H9 (cell line): ENCODE measurements around the gene BIK. TPM values are rescaled to one million over a fixed set of nuclear protein-coding genes. Genes with fewer than 3 reads are reported as not detected.

Experiments used
- DNase-seq: peaks from one replicate; pipeline ENCODE4 v3.0.0-alpha.2; 2017
- H2AFZ ChIP-seq: one replicate; pipeline ENCODE4 v1.6.1; 2013; ENCODE audit warnings: mild to moderate bottlenecking, low read length, control low read depth, moderate library complexity
- H2AK5ac ChIP-seq: 2 replicates; pipeline ENCODE4 v1.6.1; 2013; ENCODE audit warnings: low read length, control low read depth, mixed read lengths; ENCODE audit not compliant: insufficient read length
- H2BK120ac ChIP-seq: one replicate; pipeline ENCODE4 v1.6.1; 2013; ENCODE audit warnings: low read depth, mild to moderate bottlenecking, low read length, control low read depth, inconsistent platforms; ENCODE audit not compliant: poor library complexity, severe bottlenecking
- H2BK12ac ChIP-seq: 2 replicates; pipeline ENCODE4 v1.6.1; 2013; ENCODE audit warnings: low read length, control low read depth, mixed read lengths, low read depth; ENCODE audit not compliant: insufficient read length
- H2BK15ac ChIP-seq: 2 replicates; pipeline ENCODE4 v1.6.1; 2013; ENCODE audit warnings: low read depth, low read length, control low read depth
- H2BK20ac ChIP-seq: one replicate; pipeline ENCODE4 v1.6.1; 2013; ENCODE audit warnings: low read depth, mild to moderate bottlenecking, low read length, control low read depth, inconsistent platforms; ENCODE audit not compliant: poor library complexity, severe bottlenecking
- H2BK5ac ChIP-seq: 2 replicates; pipeline ENCODE4 v1.6.1; 2013; ENCODE audit warnings: low read length, control low read depth, mixed read lengths; ENCODE audit not compliant: insufficient read length
- H3K14ac ChIP-seq: 2 replicates; pipeline ENCODE4 v1.6.1; 2013; ENCODE audit warnings: low read length, control low read depth; ENCODE audit not compliant: insufficient read depth
- H3K18ac ChIP-seq: 2 replicates; pipeline ENCODE4 v1.6.1; 2013; ENCODE audit warnings: low read depth, mild to moderate bottlenecking, mixed read lengths, low read length, control low read depth; ENCODE audit not compliant: insufficient read length
- H3K23ac ChIP-seq: 2 replicates; pipeline ENCODE4 v1.6.1; 2013; ENCODE audit warnings: low read length, control low read depth, mixed read lengths, low read depth; ENCODE audit not compliant: insufficient read length
- H3K23me2 ChIP-seq: 2 replicates; pipeline ENCODE4 v1.6.1; 2013; ENCODE audit warnings: low read depth, mild to moderate bottlenecking, mixed read lengths, low read length, control low read depth; ENCODE audit not compliant: insufficient read length, poor library complexity, severe bottlenecking
- H3K27ac ChIP-seq: 2 replicates; pipeline ENCODE4 v1.5.1; 2013; ENCODE audit warnings: low read length, control low read depth, mixed read lengths, low read depth; ENCODE audit not compliant: insufficient read length
- H3K27me3 ChIP-seq: 2 replicates; pipeline ENCODE4 v1.6.1; 2013; ENCODE audit warnings: low read length, control low read depth, inconsistent platforms; ENCODE audit not compliant: insufficient read depth
- H3K4ac ChIP-seq: 2 replicates; pipeline ENCODE4 v1.6.1; 2013; ENCODE audit warnings: low read depth, mild to moderate bottlenecking, control low read depth, inconsistent platforms, low read length, moderate library complexity
- H3K4me1 ChIP-seq: 2 replicates; pipeline ENCODE4 v1.6.1; 2013; ENCODE audit warnings: low read length, control low read depth, inconsistent platforms; ENCODE audit not compliant: insufficient read depth
- H3K4me2 ChIP-seq: 2 replicates; pipeline ENCODE4 v1.6.1; 2013; ENCODE audit warnings: low read length, control low read depth, mixed read lengths; ENCODE audit not compliant: insufficient read length, insufficient read depth
- H3K56ac ChIP-seq: 2 replicates; pipeline ENCODE4 v1.6.1; 2013; ENCODE audit warnings: low read depth, mild to moderate bottlenecking, mixed read lengths, low read length, control low read depth; ENCODE audit not compliant: insufficient read length
- H3K79me1 ChIP-seq: 2 replicates; pipeline ENCODE4 v1.6.1; 2013; ENCODE audit warnings: low read depth, mild to moderate bottlenecking, moderate library complexity, low read length, control low read depth, inconsistent platforms; ENCODE audit not compliant: insufficient read depth, poor library complexity, severe bottlenecking
- H3K79me2 ChIP-seq: 2 replicates; pipeline ENCODE4 v1.6.1; 2013; ENCODE audit warnings: low read length, control low read depth, inconsistent platforms; ENCODE audit not compliant: insufficient read depth
- H3K9ac ChIP-seq: 2 replicates; pipeline ENCODE4 v1.6.1; 2013; ENCODE audit warnings: low read length, control low read depth, mixed read lengths; ENCODE audit not compliant: insufficient read length; ENCODE audit errors: extremely low read depth
- H3K9me3 ChIP-seq: one replicate; pipeline ENCODE4 v1.6.1; 2013; ENCODE audit warnings: low read depth, low read length, inconsistent platforms; ENCODE audit not compliant: control insufficient read depth
- H3T11ph ChIP-seq: one replicate; pipeline ENCODE4 v1.6.1; 2013; ENCODE audit warnings: mild to moderate bottlenecking, low read length, control low read depth, inconsistent platforms
- H4K20me1 ChIP-seq: one replicate; pipeline ENCODE4 v1.6.1; 2013; ENCODE audit not compliant: control insufficient read depth, insufficient read length, insufficient read depth
- H4K5ac ChIP-seq: 2 replicates; pipeline ENCODE4 v1.6.1; 2013; ENCODE audit warnings: low read depth, mild to moderate bottlenecking, mixed read lengths, low read length, control low read depth; ENCODE audit not compliant: insufficient read length
- H4K8ac ChIP-seq: replicated peaks from 2 replicates; pipeline ENCODE4 v1.6.1; 2013; ENCODE audit warnings: low read length, control low read depth, mixed read lengths, low read depth; ENCODE audit not compliant: insufficient read length
- H4K91ac ChIP-seq: 2 replicates; pipeline ENCODE4 v1.6.1; 2013; ENCODE audit warnings: low read depth, mild to moderate bottlenecking, moderate library complexity, mixed read lengths, low read length, control low read depth; ENCODE audit not compliant: insufficient read length
- H3K27ac Mint-ChIP-seq, 3 experiments: 2 replicates in 2 of 3; 3 replicates in 1 of 3; pipeline ENCODE4 v1.8.0; 2020 to 2021; ENCODE audit warnings: mixed read lengths in 3 of 3, mild to moderate bottlenecking in 1 of 3, moderate library complexity in 1 of 3
- H3K27me3 Mint-ChIP-seq: 2 replicates; pipeline ENCODE4 v1.8.0; 2021; ENCODE audit warnings: low read depth, mild to moderate bottlenecking, moderate library complexity, mixed read lengths
- H3K36me3 Mint-ChIP-seq, 3 experiments: 2 replicates in 2 of 3; 3 replicates in 1 of 3; pipeline ENCODE4 v1.8.0; 2020 to 2021; ENCODE audit warnings: low read depth in 3 of 3, mixed read lengths in 3 of 3; ENCODE audit not compliant: insufficient read depth in 1 of 3
- H3K4me1 Mint-ChIP-seq, 2 experiments: 2 replicates each; pipeline ENCODE4 v1.8.0; 2020; ENCODE audit warnings: mixed read lengths in 2 of 2
- H3K4me3 Mint-ChIP-seq, 2 experiments: 2 replicates in 1 of 2; 3 replicates in 1 of 2; pipeline ENCODE4 v1.8.0; 2020 to 2021; ENCODE audit warnings: mild to moderate bottlenecking in 2 of 2, mixed read lengths in 2 of 2, moderate library complexity in 1 of 2
- H3K9me3 Mint-ChIP-seq, 2 experiments: 2 replicates in 1 of 2; 3 replicates in 1 of 2; pipeline ENCODE4 v1.8.0; 2020; ENCODE audit warnings: mild to moderate bottlenecking in 2 of 2, mixed read lengths in 2 of 2, moderate library complexity in 1 of 2
- WGBS: extraction: QIAGEN DNeasy Blood & Tissue Kit; methylation state at CpG from one replicate; pipeline ENCODE4 v1.1.7; 2013; ENCODE audit warnings: missing lambda C conversion rate, low lambda C conversion rate, mixed read lengths; ENCODE audit not compliant: insufficient read length; ENCODE audit errors: extremely low coverage; 5-methylcytosine and 5-hydroxymethylcytosine counted together
- total RNA-seq: library from RNA; stranded (reverse); gene quantifications from 2 replicates; pipeline ENCODE4 v1.2.1, GENCODE V29; 2021
- TF ChIP-seq, protein P1 (sequence below): fragments of 200-600 bp; sonication (generic); conservative IDR thresholded peaks from 3 replicates; pipeline ENCODE4 v1.8.0; 2021; ENCODE audit warnings: antibody characterized with exemption, mild to moderate bottlenecking

BIK gene
- total RNA-seq, 1 experiment from 2014 or later: 8.3 TPM

DNA sequence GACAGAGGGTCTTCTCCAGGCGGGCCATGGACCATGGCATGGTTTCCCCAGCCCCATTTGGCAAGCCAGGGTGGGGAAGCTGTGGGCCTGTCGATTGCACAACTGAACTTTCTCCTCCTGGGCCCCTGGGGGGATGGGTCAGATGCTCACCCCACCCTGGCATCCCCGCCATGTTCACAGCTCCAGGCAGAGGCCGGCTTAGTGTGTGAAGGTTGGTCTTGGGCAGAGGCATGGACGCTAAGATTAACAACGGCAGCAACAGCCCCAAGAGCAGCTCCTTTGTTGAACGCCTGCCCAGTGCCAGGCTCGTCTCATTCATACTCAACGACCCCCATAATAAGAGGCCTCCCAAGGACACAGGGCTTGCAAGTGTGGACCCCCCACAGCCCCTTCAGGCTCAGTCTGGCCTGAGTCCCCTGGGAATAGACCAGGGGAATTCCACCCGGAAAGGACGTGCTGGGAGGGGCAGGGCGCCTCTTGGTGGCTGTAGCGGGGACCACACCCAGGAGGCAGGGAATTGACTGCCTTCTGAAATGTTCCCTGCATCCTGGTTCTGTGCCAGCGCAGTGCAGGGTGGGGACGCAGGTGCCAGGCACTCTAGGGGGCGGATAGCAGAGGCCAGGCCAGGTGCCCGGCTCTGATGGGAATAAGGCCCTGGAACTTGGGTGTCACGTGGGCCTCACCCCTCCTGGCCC lies 49.1 kb downstream of the BIK start:
- Histone ChIP-seq H3T11ph (no peak overlapping the region), H3K9ac (no peak overlapping the region), H2BK15ac (no peak overlapping the region), H3K4me1 (no peaks in the 10 kb centered on the region), H3K27me3 (no peaks in the 10 kb centered on the region), H2AK5ac (no peak overlapping the region), H2BK5ac (no peak overlapping the region), H2BK12ac (no peak overlapping the region), H4K8ac (no peak overlapping the region), H3K18ac (no peak overlapping the region), H2BK120ac (no peak overlapping the region), H3K4ac (no peak overlapping the region), H3K23ac (no peak overlapping the region), H4K20me1 (no peaks in the 10 kb centered on the region), H3K9me3 (no peaks in the 10 kb centered on the region), H3K27ac (no peak overlapping the region), H3K56ac (no peak overlapping the region), H3K23me2 (no peaks in the 10 kb centered on the region), H3K79me2 (no peaks in the 10 kb centered on the region), H2BK20ac (no peak overlapping the region), H3K4me2 (no peak overlapping the region), H3K79me1 (no peaks in the 10 kb centered on the region), H4K91ac (no peak overlapping the region), H3K14ac (peak overlapping the region; percentile 17; the same call in 1 of the 2 replicates), H4K5ac (no peak overlapping the region), H2AFZ (no peak overlapping the region)
- Mint-ChIP-seq H3K4me3 (no peak overlapping the region), H3K27me3 (peaks cover 4% of the 10 kb centered on the region), H3K4me1 (peaks cover 0 to 17% of the 10 kb centered on the region in 2 experiments; a peak in 1 of 4 replicates), H3K27ac (no peak overlapping the region), H3K9me3 (no peaks in the 10 kb centered on the region), H3K36me3 (no peaks in the 10 kb centered on the region)
- TF ChIP-seq, protein P1, sequence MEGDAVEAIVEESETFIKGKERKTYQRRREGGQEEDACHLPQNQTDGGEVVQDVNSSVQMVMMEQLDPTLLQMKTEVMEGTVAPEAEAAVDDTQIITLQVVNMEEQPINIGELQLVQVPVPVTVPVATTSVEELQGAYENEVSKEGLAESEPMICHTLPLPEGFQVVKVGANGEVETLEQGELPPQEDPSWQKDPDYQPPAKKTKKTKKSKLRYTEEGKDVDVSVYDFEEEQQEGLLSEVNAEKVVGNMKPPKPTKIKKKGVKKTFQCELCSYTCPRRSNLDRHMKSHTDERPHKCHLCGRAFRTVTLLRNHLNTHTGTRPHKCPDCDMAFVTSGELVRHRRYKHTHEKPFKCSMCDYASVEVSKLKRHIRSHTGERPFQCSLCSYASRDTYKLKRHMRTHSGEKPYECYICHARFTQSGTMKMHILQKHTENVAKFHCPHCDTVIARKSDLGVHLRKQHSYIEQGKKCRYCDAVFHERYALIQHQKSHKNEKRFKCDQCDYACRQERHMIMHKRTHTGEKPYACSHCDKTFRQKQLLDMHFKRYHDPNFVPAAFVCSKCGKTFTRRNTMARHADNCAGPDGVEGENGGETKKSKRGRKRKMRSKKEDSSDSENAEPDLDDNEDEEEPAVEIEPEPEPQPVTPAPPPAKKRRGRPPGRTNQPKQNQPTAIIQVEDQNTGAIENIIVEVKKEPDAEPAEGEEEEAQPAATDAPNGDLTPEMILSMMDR: peak; percentile 73
- no CpG with 5 or more reads among the region's 18 CpGs for WGBS
- DNase-seq: peak; percentile 73
